ENCODE measurements around the gene TRPC6. TPM values are rescaled to one million over a fixed set of nuclear protein-coding genes. Genes with fewer than 3 reads are reported as not detected.

Gene TRPC6
- total RNA-seq, 2 experiments from 2014 or later: not detected

DNA sequence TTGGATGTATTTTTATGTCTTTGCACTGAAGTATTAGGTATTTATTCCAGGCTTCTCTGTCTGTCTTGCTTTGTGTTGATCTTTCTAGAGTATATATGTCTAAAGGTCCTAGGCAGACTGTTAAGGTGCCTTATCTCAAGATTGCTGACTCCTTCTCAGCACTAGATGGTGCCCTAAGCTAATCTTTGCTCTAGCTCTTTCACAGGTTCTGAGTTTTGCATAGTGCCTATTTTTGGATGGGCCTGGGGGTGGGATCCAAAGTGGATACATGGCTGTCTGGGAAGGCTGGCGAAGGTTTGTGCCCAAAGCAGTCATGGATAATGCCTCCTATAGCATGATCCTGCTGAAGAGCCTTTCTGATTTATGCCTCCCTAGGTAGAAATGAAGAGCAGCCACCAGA, 154.9 kb downstream of the TRPC6 start:
- no peaks in the 10 kb centered on the region for H3K27me3 Mint-ChIP-seq (ENCODE audit: low read depth)
- no peak overlapping the region for H3K4me3 Mint-ChIP-seq
- intact Hi-C loops (cut with micrococcal nuclease): no loop called here
- DNase-seq: no peak
- H3K36me3 Mint-ChIP-seq (ENCODE audit: low read depth): peaks cover 4% of the 10 kb centered on the region
- H3K9me3 Mint-ChIP-seq: peaks cover 26% of the 10 kb centered on the region
- no peak overlapping the region for H3K27ac Mint-ChIP-seq
- no peaks in the 10 kb centered on the region for H3K4me1 Mint-ChIP-seq (ENCODE audit: low read depth)
- CTCF ChIA-PET: interaction anchor here (0.7 kb wide), 1 partner anchor 191 kb away, joined by 3 read pairs; no protein-coding TSS in a partner anchor

GRCh38 chr11:101407324-101407723, 176.5 kb downstream of the TRPC6 start:
- CTCF ChIA-PET: no interaction called here
- Mint-ChIP-seq H3K4me3 (no peak overlapping the region), H3K27me3 (ENCODE audit: low read depth) (no peaks in the 10 kb centered on the region), H3K36me3 (ENCODE audit: low read depth) (no peaks in the 10 kb centered on the region), H3K27ac (no peak overlapping the region), H3K4me1 (ENCODE audit: low read depth) (no peaks in the 10 kb centered on the region), H3K9me3 (no peaks in the 10 kb centered on the region)
- intact Hi-C loops (cut with micrococcal nuclease): no loop called here
- no peak for DNase-seq

Small RNA genes lying within 50 kb of the gene (microRNA-seq; reads per million reads assigned to microRNA genes)
- not detected for gene MIR3920 (ENCODE audit: borderline microRNAs expressed, borderline replicate concordance)
